ENCODE data around the gene LRP3.
A peak's percentile ranks its signal among the peaks of the same experiment; 100 is the strongest.
"Not testable (repeated sequence)": the region's sequence is repeated elsewhere in the genome, so short reads cannot be mapped to it uniquely, and the experiment has no call there.

Gene LRP3

DNA sequence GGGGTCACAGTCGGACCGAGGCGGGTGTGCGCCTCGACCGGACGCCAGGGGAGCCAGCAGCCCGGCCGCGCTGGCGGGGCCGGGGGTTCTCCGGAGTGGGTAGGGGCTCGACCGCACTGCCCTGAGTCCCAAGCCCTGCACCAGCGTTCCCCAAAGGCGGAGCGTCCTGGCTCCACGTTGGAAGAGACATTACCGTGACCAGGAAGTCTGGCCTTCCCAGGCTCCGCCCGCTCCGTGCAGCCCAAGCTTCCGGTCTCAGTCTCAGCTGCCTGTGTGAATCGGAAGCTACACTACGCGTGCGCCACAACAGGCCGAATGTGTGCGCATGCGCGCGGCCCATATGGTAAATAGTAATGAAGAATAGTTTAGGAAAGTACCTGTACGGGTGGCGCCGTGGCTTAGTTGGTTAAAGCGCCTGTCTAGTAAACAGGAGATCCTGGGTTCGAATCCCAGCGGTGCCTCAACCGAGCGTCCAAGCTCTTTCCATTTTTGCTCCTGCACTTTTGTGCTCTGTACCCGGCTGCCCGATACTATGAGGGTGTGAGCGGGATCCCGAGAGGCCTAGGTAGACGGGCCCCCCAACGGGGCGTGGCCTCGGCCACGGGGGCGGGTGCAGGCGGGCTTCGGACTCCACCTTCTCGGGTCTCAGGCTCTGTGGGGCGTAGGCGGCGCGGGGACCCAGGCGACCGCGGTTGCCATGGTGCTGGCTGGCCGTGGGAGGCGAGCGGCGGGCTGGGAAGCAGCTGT is 17.3 kb upstream of the LRP3 start:
- peak; percentile 97 for DNase-seq (ENCODE audit: low read depth)
- H3K4me3 ChIP-seq (ENCODE audit: low read length): peak overlapping the region; percentile 83
- no peak for TF ChIP-seq CTCF (IDR thresholded peaks at IDR 0.05; ENCODE audit: insufficient read depth, low read depth, low read length, missing control alignments)

DNA sequence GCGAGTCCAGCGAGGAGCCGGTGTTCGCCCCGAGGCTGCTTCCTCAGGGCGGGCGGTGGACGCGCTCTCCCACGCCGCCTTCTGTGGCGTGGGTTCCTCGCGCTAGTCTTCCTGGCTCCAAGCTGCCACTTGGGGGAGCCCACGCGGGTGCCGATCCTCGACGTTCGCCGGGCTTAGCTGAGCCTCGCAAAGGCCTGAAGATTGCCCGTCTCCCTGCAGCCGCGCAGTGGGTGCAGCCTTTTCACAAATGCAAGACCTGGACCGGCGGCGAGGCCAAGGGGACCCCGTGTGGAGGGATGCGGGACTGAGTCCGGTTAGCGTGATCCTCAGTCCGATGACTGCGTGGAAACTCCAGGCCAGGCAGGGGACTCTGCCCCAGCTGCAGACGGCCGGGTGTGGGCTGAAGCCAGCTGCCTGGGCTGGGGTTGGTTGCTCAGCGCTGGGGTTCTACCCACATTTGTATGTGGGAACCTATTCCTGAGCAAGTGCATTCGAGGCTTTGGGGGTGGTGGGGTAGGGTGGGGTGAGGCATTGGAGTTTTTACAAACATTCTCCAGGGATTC is 16.6 kb upstream of the LRP3 start:
- peak; percentile 35 for TF ChIP-seq CTCF (IDR thresholded peaks at IDR 0.05; ENCODE audit: insufficient read depth, low read depth, low read length, missing control alignments)
- DNase-seq (ENCODE audit: low read depth): no peak
- H3K4me3 ChIP-seq (ENCODE audit: low read length): peak overlapping the region; percentile 56

DNA sequence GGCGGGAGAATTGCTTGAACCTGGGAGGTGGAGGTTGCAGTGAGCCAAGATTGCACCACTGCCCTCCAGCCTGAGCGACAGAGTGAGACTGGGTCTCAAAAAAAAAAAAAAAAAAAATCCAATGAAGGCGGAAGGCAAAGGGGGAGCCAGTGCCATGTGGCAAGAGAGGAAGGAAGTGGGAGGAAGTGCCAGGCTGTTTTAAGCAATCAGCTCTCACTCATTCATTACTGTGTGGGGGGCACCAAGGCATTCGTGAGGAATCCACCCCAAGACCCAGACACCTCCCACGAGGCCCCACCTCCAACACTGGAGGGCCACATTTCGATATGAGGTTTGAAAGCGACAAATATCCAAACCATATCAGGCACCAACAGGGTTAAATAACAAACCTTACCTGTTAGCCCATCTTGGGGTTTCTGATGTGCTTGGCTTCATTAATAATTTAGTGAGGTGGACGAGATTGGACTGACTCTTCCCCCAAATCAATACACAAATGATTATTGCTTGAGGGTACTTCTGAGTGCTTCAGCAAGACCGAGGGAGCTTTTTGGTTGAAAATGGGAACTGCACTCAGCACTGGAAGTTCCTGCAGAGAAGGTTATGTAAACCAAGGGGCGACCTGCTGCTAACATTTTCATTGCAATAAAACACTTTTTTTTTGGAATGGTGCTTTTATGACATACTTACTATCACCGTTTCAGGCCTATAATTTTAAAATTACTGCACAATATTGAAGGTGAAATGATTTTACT is 7.5 kb upstream of the LRP3 start:
- no peak for DNase-seq (ENCODE audit: low read depth)
- no peak for TF ChIP-seq CTCF (IDR thresholded peaks at IDR 0.05; ENCODE audit: insufficient read depth, low read depth, low read length, missing control alignments)
- no peak overlapping the region for H3K4me3 ChIP-seq (ENCODE audit: low read length)

DNA sequence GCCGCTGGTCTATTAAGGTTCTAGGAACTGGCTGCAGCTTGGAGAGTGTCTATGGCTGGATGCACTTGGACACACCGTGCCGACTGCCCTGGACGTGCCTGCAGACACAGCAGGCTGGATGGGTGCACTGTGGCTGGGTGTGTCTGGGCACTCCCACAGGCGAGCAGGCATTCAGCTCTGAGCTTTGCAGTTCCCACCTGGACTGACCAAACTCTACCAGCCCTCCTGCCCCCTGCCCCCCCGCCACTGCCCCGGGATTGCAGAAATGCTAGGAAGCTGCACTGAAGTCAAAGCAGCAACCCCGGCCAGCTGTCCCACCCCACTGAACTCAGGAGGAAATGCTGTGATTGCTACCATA is 7.0 kb upstream of the LRP3 start:
- TF ChIP-seq CTCF (IDR thresholded peaks at IDR 0.05; ENCODE audit: insufficient read depth, low read depth, low read length, missing control alignments): no peak
- no peak overlapping the region for H3K4me3 ChIP-seq (ENCODE audit: low read length)
- DNase-seq (ENCODE audit: low read depth): no peak

DNA sequence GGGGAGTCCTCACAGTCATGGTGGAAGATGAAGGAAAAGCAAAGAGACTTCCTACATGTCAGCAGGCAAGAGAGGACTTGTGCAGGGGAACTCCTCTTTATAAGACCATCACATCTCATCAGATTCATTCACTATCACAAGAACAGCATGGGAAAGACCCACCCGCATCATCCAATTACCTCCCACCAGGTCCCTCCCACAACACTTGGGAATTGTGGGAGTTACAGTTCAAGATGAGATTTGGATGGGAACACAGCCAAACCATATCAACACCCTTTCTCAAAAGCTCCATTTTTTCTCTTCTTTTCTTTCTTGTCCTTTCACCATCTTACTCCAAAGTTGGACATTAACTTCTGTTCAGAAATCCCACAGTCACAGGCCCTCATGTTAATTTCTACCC is 4.7 kb upstream of the LRP3 start:
- no peak overlapping the region for H3K4me3 ChIP-seq (ENCODE audit: low read length)
- no peak for DNase-seq (ENCODE audit: low read depth)
- TF ChIP-seq CTCF (IDR thresholded peaks at IDR 0.05; ENCODE audit: insufficient read depth, low read depth, low read length, missing control alignments): no peak

DNA sequence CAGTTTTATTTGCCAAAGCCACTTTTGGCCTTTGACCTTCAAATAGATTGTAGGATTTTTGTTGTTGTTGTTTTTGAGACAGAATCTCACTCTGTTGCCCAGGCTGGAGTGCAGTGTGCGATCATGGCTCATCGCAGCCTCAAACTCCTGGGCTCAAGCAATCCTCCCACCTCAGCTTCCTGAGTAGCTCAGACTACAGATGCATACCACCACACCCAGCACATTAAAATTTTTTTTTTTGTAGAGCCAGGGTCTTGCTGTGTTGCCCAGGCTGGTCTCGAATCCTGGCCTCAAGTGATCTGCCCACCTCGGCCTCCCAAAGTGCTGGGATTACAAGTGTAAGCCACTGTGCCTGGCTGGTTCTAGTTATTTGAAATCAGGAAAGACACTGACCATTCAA is 3.0 kb upstream of the LRP3 start:
- not testable (repeated sequence) for DNase-seq (ENCODE audit: low read depth); H3K4me3 ChIP-seq (ENCODE audit: low read length)

DNA sequence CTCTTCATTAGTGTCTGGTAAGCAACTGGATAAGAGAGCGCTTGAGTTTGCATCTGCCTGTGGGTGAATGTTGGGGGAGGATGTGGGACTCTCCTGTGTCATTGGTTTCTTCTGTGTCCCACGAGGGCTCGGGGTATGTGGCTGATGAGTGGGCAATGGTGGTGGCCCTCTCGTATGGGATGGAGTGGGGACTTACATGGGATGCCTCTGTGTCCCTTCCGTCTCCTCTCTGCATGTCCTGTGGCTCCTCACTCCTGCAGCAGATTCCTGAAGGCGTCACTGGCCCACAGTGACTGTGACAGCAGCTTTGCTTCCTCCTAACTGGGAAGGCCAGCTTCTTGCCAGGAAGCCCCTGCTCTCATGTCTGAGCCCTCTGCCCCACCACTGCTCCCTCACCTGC is 2.6 kb upstream of the LRP3 start:
- H3K4me3 ChIP-seq (ENCODE audit: low read length): no peak overlapping the region
- DNase-seq (ENCODE audit: low read depth): no peak
- TF ChIP-seq CTCF (IDR thresholded peaks at IDR 0.05; ENCODE audit: insufficient read depth, low read depth, low read length, missing control alignments): no peak
